Vagina (tissue), 2 donors: ENCODE data around the gene BCL11A. TPM values are rescaled to one million over a fixed set of nuclear protein-coding genes. Genes with fewer than 3 reads are reported as not detected.

ENCODE experiments used
- DNase-seq, 2 donors: peaks; one replicate each; pipeline ENCODE4 v3.0.0-alpha.2; 2017; ENCODE audit errors: extremely low spot score in 2 of 2
- H3K27ac ChIP-seq: fragments of 200-600 bp; sonication (generic); one replicate; pipeline ENCODE4 v1.5.1; 2019
- H3K27me3 ChIP-seq: fragments of 200-600 bp; sonication (generic); one replicate; pipeline ENCODE4 v1.5.1; 2019
- H3K36me3 ChIP-seq, 2 donors: fragments of 200-600 bp; sonication (generic); one replicate each; pipeline ENCODE4 v1.5.1; 2017 to 2019
- H3K4me1 ChIP-seq: fragments of 200-600 bp; sonication (generic); one replicate; pipeline ENCODE4 v1.5.1; 2019
- H3K4me3 ChIP-seq, 2 donors: fragments of 200-600 bp; sonication (generic); 1 replicate in 1 of 2; 2 replicates in 1 of 2; pipeline ENCODE4 v1.5.1; 2016 to 2019
- H3K9me3 ChIP-seq: fragments of 200-600 bp; sonication (generic); one replicate; pipeline ENCODE4 v1.5.1; 2019
- CTCF ChIP-seq, 3 experiments: fragments of 450-650 bp in 2 of 3; fragments of 200-600 bp in 1 of 3; sonication (generic) in 1 of 3; IDR thresholded peaks; one replicate each; pipeline ENCODE4 v1.5.1; 2017 to 2019; ENCODE audit warnings: antibody characterized with exemption in 3 of 3, mild to moderate bottlenecking in 2 of 3, moderate library complexity in 2 of 3
- POLR2A ChIP-seq, 2 donors: fragments of 450-650 bp; IDR thresholded peaks; one replicate each; pipeline ENCODE4 v1.6.1; 2017; ENCODE audit warnings: antibody characterized with exemption in 2 of 2, mild to moderate bottlenecking in 2 of 2, moderate library complexity in 2 of 2
- POLR2AphosphoS5 ChIP-seq, 2 donors: sonication (generic); formaldehyde crosslinking; IDR thresholded peaks; one replicate each; pipeline ENCODE4 v1.9.0; 2017; ENCODE audit warnings: antibody characterized with exemption in 2 of 2, mild to moderate bottlenecking in 2 of 2, low read depth in 1 of 2; ENCODE audit not compliant: insufficient read depth in 1 of 2
- intact Hi-C: fragments of 100-400 bp; cut with DNase I; formaldehyde crosslinking; loops from one replicate; pipeline ENCODE4 v1.15.1; 2023
- total RNA-seq: library from RNA; depleted of rRNA; stranded (reverse); fragments of >200 nt; gene quantifications from one replicate; pipeline ENCODE4 v1.2.3, GENCODE V29; 2016

BCL11A gene
- total RNA-seq, 1 donor from 2014 or later, result 48.4 TPM

GRCh38 chr2:60486067-60486466 lies 67.4 kb downstream of the BCL11A start:
- Histone ChIP-seq H3K27me3 (no peaks in the 10 kb centered on the region), H3K4me3 (no peak overlapping the region), H3K9me3 (no peaks in the 10 kb centered on the region), H3K4me1 (peaks cover 7% of the 10 kb centered on the region), H3K27ac (no peak overlapping the region), H3K36me3 (no peaks in the 10 kb centered on the region)
- TF ChIP-seq POLR2A (IDR thresholded peaks at IDR 0.05), result no peak
- no peak for TF ChIP-seq POLR2AphosphoS5 (IDR thresholded peaks at IDR 0.05; ENCODE audit: insufficient read depth in 1 of 2, low read depth in 1 of 2)
- TF ChIP-seq CTCF (IDR thresholded peaks at IDR 0.05), result no peak
- DNase-seq, result no peak
- intact Hi-C loops, result no loop called here

- no peak for TF ChIP-seq POLR2A (IDR thresholded peaks at IDR 0.05)
- no peak for TF ChIP-seq POLR2AphosphoS5 (IDR thresholded peaks at IDR 0.05; ENCODE audit: insufficient read depth in 1 of 2, low read depth in 1 of 2)
- no peak for TF ChIP-seq CTCF (IDR thresholded peaks at IDR 0.05)
- H3K9me3 ChIP-seq, result no peaks in the 10 kb centered on the region
- DNase-seq, result no peak
- H3K27ac ChIP-seq, result no peak overlapping the region
- intact Hi-C loops, result no loop called here
- H3K4me1 ChIP-seq, result peaks cover 7% of the 10 kb centered on the region
- H3K4me3 ChIP-seq, result no peak overlapping the region
- H3K36me3 ChIP-seq, result no peaks in the 10 kb centered on the region
- no peaks in the 10 kb centered on the region for H3K27me3 ChIP-seq
Observed at GRCh38 chr2:60485550-60485949, 67.9 kb downstream of the BCL11A start.

- Histone ChIP-seq H3K27me3 (no peaks in the 10 kb centered on the region), H3K4me1 (peaks cover 11% of the 10 kb centered on the region), H3K4me3 (no peak overlapping the region), H3K9me3 (no peaks in the 10 kb centered on the region), H3K36me3 (no peaks in the 10 kb centered on the region), H3K27ac (no peak overlapping the region)
- DNase-seq, result no peak
- intact Hi-C loops, result no loop called here
- no peak for TF ChIP-seq POLR2AphosphoS5 (IDR thresholded peaks at IDR 0.05; ENCODE audit: insufficient read depth in 1 of 2, low read depth in 1 of 2)
- no peak for TF ChIP-seq CTCF (IDR thresholded peaks at IDR 0.05)
- no peak for TF ChIP-seq POLR2A (IDR thresholded peaks at IDR 0.05)
Observed at GRCh38 chr2:60485055-60485454, 68.4 kb downstream of the BCL11A start.

GRCh38 chr2:60484133-60484645 lies 69.3 kb downstream of the BCL11A start:
- H3K27me3 ChIP-seq, result no peaks in the 10 kb centered on the region
- H3K9me3 ChIP-seq, result no peaks in the 10 kb centered on the region
- intact Hi-C loops, result no loop called here
- no peak overlapping the region for H3K4me3 ChIP-seq
- peaks cover 12% of the 10 kb centered on the region for H3K4me1 ChIP-seq
- no peak for DNase-seq
- TF ChIP-seq POLR2A (IDR thresholded peaks at IDR 0.05), result no peak
- TF ChIP-seq CTCF (IDR thresholded peaks at IDR 0.05), result no peak
- TF ChIP-seq POLR2AphosphoS5 (IDR thresholded peaks at IDR 0.05; ENCODE audit: insufficient read depth in 1 of 2, low read depth in 1 of 2), result no peak
- H3K36me3 ChIP-seq, result no peaks in the 10 kb centered on the region
- H3K27ac ChIP-seq, result no peak overlapping the region

GRCh38 chr2:60483401-60483800 lies 70.1 kb downstream of the BCL11A start:
- TF ChIP-seq POLR2A (IDR thresholded peaks at IDR 0.05) (no peak), POLR2AphosphoS5 (IDR thresholded peaks at IDR 0.05; ENCODE audit: insufficient read depth in 1 of 2, low read depth in 1 of 2) (no peak), CTCF (IDR thresholded peaks at IDR 0.05) (no peak)
- no peak overlapping the region for H3K4me3 ChIP-seq
- peaks cover 15% of the 10 kb centered on the region for H3K4me1 ChIP-seq
- no peak overlapping the region for H3K27ac ChIP-seq
- H3K36me3 ChIP-seq, result no peaks in the 10 kb centered on the region
- no peaks in the 10 kb centered on the region for H3K9me3 ChIP-seq
- intact Hi-C loops, result no loop called here
- DNase-seq, result no peak
- H3K27me3 ChIP-seq, result no peaks in the 10 kb centered on the region
